Mesenchymal stem cell (in vitro differentiated cells and primary cell): ENCODE data around the gene PANK2.
"Not testable (repeated sequence)": the region's sequence is repeated elsewhere in the genome, so short reads cannot be mapped to it uniquely, and the experiment has no call there.

Experiments
- DNase-seq: peaks from one replicate; pipeline ENCODE4 v3.0.0-alpha.2; 2013
- H2AFZ ChIP-seq: one replicate; pipeline ENCODE4 v1.6.1; 2013; ENCODE audit warnings: low read depth, mild to moderate bottlenecking, control low read depth, inconsistent platforms, low read length, moderate library complexity
- H2AK5ac ChIP-seq: 2 replicates; pipeline ENCODE4 v1.6.1; 2013; ENCODE audit warnings: low read length, moderate library complexity, mild to moderate bottlenecking, inconsistent platforms; ENCODE audit not compliant: severe bottlenecking
- H2BK120ac ChIP-seq: one replicate; pipeline ENCODE4 v1.6.1; 2013; ENCODE audit warnings: low read depth, mild to moderate bottlenecking, inconsistent platforms, low read length, moderate library complexity
- H2BK12ac ChIP-seq, 2 experiments: one replicate each; pipeline ENCODE4 v1.6.1; 2013; ENCODE audit warnings: inconsistent platforms in 2 of 2, low read length in 2 of 2, mild to moderate bottlenecking in 2 of 2, moderate library complexity in 2 of 2, control low read depth in 1 of 2
- H2BK15ac ChIP-seq: one replicate; pipeline ENCODE4 v1.6.1; 2013; ENCODE audit warnings: mild to moderate bottlenecking, low read depth, inconsistent platforms; ENCODE audit not compliant: poor library complexity, severe bottlenecking
- H2BK5ac ChIP-seq: 2 replicates; pipeline ENCODE4 v1.6.1; 2013; ENCODE audit warnings: low read depth, mild to moderate bottlenecking, low read length, control low read depth, inconsistent platforms; ENCODE audit not compliant: poor library complexity, severe bottlenecking
- H3K14ac ChIP-seq, 2 experiments: one replicate each; pipeline ENCODE4 v1.6.1; 2013; ENCODE audit warnings: inconsistent platforms in 2 of 2, low read length in 2 of 2, control low read depth in 1 of 2, mild to moderate bottlenecking in 1 of 2, moderate library complexity in 1 of 2
- H3K18ac ChIP-seq, 2 experiments: one replicate each; pipeline ENCODE4 v1.6.1; 2013; ENCODE audit warnings: inconsistent platforms in 2 of 2, low read length in 2 of 2, control low read depth in 1 of 2, low read depth in 1 of 2, mild to moderate bottlenecking in 1 of 2
- H3K23ac ChIP-seq, 2 experiments: one replicate each; pipeline ENCODE4 v1.6.1; 2013; ENCODE audit warnings: inconsistent platforms in 2 of 2, low read length in 2 of 2, mild to moderate bottlenecking in 2 of 2, moderate library complexity in 2 of 2, control low read depth in 1 of 2
- H3K27ac ChIP-seq: 2 replicates; pipeline ENCODE4 v1.5.1; 2013; ENCODE audit warnings: mild to moderate bottlenecking, moderate library complexity, low read length, control low read depth, inconsistent platforms; ENCODE audit not compliant: poor library complexity, severe bottlenecking
- H3K27me3 ChIP-seq, 2 experiments: 2 replicates each; pipeline versions ENCODE4 v1.6.1 to v1.7.0; 2013; ENCODE audit warnings: low read length in 2 of 2, mild to moderate bottlenecking in 2 of 2, moderate library complexity in 2 of 2, control low read depth in 1 of 2, inconsistent platforms in 1 of 2; ENCODE audit not compliant: control insufficient read depth in 1 of 2, insufficient read depth in 1 of 2
- H3K36me3 ChIP-seq, 2 experiments: 2 replicates each; pipeline versions ENCODE4 v1.6.1 to v1.7.0; 2013; ENCODE audit warnings: low read length in 2 of 2, control low read depth in 1 of 2, inconsistent platforms in 1 of 2, low read depth in 1 of 2, mild to moderate bottlenecking in 1 of 2; ENCODE audit not compliant: insufficient read depth in 2 of 2, control insufficient read depth in 1 of 2
- H3K4ac ChIP-seq, 2 experiments: one replicate each; pipeline ENCODE4 v1.6.1; 2013; ENCODE audit warnings: inconsistent platforms in 2 of 2, low read length in 2 of 2, mild to moderate bottlenecking in 2 of 2, moderate library complexity in 2 of 2, control low read depth in 1 of 2, low read depth in 1 of 2
- H3K4me1 ChIP-seq: 2 replicates; pipeline ENCODE4 v1.6.1; 2013; ENCODE audit warnings: low read depth, low read length, control low read depth; ENCODE audit not compliant: control insufficient read depth, insufficient read depth
- H3K4me2 ChIP-seq: 2 replicates; pipeline ENCODE4 v1.6.1; 2013; ENCODE audit warnings: low read length, mild to moderate bottlenecking, inconsistent platforms; ENCODE audit not compliant: poor library complexity, severe bottlenecking
- H3K4me3 ChIP-seq, 2 experiments: 2 replicates each; pipeline versions ENCODE4 v1.5.1 to v1.7.0; 2013; ENCODE audit warnings: low read length in 2 of 2, mild to moderate bottlenecking in 2 of 2, control low read depth in 1 of 2, low read depth in 1 of 2; ENCODE audit not compliant: insufficient read depth in 1 of 2
- H3K79me1 ChIP-seq: replicated peaks from 2 replicates; pipeline ENCODE4 v1.6.1; 2013; ENCODE audit warnings: mild to moderate bottlenecking, control low read depth, low read length, inconsistent platforms; ENCODE audit not compliant: poor library complexity, severe bottlenecking
- H3K9ac ChIP-seq: 2 replicates; pipeline ENCODE4 v1.7.0; 2013; ENCODE audit warnings: mild to moderate bottlenecking, low read length, moderate library complexity
- H3K9me3 ChIP-seq: 2 replicates; pipeline ENCODE4 v1.7.0; 2013; ENCODE audit warnings: mild to moderate bottlenecking, low read length; ENCODE audit not compliant: control insufficient read depth
- H4K8ac ChIP-seq: one replicate; pipeline ENCODE4 v1.6.1; 2013; ENCODE audit warnings: inconsistent platforms, mild to moderate bottlenecking, low read length, moderate library complexity
- H4K91ac ChIP-seq: one replicate; pipeline ENCODE4 v1.6.1; 2013; ENCODE audit warnings: mild to moderate bottlenecking, low read length, inconsistent platforms
- WGBS: methylation state at CpG from one replicate; pipeline ENCODE4 v1.1.7; 2013; ENCODE audit warnings: mixed read lengths; 5-methylcytosine and 5-hydroxymethylcytosine counted together

PANK2 gene

DNA sequence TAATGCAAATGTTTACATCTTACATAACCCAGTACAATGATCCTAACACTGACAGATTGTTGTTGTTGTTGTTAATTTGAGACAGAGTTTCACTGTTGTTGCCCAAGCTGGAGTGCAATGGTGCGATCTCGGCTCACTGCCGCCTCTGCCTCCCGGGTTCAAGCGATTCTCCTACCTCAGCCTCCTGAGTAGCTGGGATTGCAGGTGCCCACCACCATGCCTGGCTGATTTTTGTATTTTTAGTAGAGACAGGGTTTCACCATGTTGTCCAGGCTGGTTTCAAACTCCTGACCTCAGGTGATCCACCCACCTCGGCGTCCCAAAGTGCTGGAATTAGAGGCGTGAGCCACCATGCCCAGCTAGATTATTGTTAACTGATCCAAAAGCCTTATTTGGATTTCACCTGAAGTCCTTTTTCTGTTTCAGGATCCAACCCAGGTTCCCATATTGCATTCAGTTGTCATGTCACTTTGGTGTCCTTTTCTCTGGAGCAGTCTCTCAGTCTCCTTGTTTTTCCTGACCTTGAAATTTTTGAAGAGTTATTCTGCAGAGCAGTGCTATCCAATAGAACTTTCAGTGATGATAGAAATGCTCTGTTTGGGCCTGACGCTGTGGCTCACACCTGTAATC is 45.1 kb upstream of the PANK2 start:
- peaks cover 18% of the 10 kb centered on the region for H3K4me1 ChIP-seq
- not testable (repeated sequence) for H3K14ac ChIP-seq, H3K36me3 ChIP-seq, DNase-seq, H3K27me3 ChIP-seq, H3K18ac ChIP-seq, H3K4ac ChIP-seq, H2BK120ac ChIP-seq, H3K79me1 ChIP-seq, H2BK15ac ChIP-seq, H2BK5ac ChIP-seq, H3K27ac ChIP-seq, H2BK12ac ChIP-seq, H3K4me2 ChIP-seq, H4K8ac ChIP-seq, H2AK5ac ChIP-seq, H2AFZ ChIP-seq, H3K23ac ChIP-seq, H4K91ac ChIP-seq, H3K4me3 ChIP-seq, H3K9me3 ChIP-seq
- H3K9ac ChIP-seq, result peak overlapping the region; percentile 72
- 96% methylated on average over 9 of the region's 9 CpGs for WGBS

DNA sequence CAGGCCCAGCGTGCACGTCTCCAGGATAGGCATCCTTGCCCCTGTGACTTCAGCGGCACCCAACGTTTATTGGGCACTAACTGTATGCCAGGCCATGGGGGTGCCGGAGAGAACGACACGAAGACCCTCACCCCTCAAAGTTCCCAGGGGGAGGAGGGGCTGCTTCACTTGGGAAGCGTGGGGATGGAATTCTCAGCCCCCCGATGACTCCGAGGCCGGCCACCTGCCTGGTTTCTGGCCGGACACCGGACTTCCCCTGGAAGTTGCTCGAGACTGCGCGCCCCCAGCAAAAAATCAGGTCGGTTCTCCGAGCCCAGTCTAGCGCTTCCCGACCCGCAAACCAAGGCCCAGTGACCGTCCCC is 42.8 kb upstream of the PANK2 start:
- Histone ChIP-seq H3K4me2 (peak overlapping the region; percentile 85), H2BK120ac (peak overlapping the region; percentile 29), H3K36me3 (peaks cover 5 to 13% of the 10 kb centered on the region in 2 experiments), H4K91ac (peak overlapping the region; percentile 65), H3K4me1 (peaks cover 18% of the 10 kb centered on the region), H3K14ac (peak overlapping the region in 1 of 2 experiments; percentile 96), H3K18ac (peak overlapping the region; percentile 60 to 90), H3K4ac (peak overlapping the region; percentile 83 to 90), H2AFZ (peak overlapping the region; percentile 1), H3K9ac (peak overlapping the region; percentile 96), H2BK12ac (peak overlapping the region; percentile 0 to 69), H2BK15ac (no peak overlapping the region), H3K23ac (no peak overlapping the region), H2BK5ac (no peak overlapping the region), H3K27me3 (no peaks in the 10 kb centered on the region), H2AK5ac (peak overlapping the region; percentile 7), H4K8ac (peak overlapping the region; percentile 95), H3K4me3 (peak overlapping the region; percentile 90 to 95), H3K27ac (peak overlapping the region; percentile 48), H3K79me1 (peaks cover 10% of the 10 kb centered on the region), H3K9me3 (no peaks in the 10 kb centered on the region)
- WGBS, result 2% methylated on average over 22 of the region's 22 CpGs
- no peak for DNase-seq

DNA sequence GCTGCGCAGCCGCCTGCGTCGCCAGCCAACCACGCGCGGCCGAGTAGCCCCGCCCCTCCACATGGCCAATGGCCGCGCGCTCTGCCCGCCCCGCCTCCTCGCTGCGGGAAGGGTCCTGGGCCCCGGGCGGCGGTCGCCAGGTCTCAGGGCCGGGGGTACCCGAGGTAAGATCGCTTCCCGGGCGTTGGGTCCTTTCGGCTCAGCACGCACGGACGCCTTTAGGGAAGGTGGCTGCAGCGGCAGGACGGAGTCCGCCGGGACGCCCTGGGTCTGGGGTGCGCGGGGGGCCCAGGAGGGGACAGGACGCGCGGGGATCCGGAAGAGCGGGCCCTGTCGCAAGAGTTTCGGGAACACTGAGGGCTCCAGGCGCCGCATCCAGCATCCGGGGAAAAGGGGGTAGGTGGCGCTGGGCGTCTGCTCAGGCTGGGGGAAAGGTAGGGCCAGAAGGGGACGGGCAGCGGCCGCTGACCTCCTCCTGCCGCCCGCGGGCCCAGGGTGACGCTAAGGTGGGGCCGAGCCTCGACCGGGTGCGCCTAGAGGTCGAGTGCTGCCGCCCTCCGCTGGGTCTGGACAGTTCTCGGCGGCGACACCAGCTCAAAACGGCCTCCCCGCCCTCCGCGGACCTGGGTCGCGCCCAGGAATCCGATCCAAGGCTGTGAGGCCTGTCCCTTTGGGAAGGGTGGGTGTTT is 42.3 kb upstream of the PANK2 start, which contains the start of gene MAVS:
MAVS (plus strand) TSS at position 95 of the 689 bp plus-strand sequence. CDS start 7,791 bp downstream, outside the sequence.
- peak within 1 kb of the TSS; percentile 61 to 69 for H2BK12ac ChIP-seq
- H3K9me3 ChIP-seq, result no peaks in the 10 kb centered on the region
- WGBS, result under 1% methylated on average over 72 of the region's 72 CpGs
- peak within 1 kb of the TSS; percentile 90 to 95 for H3K4me3 ChIP-seq
- peak within 1 kb of the TSS; percentile 95 for H4K8ac ChIP-seq
- H2BK15ac ChIP-seq, result peak within 1 kb of the TSS; percentile 44
- H2BK120ac ChIP-seq, result peak within 1 kb of the TSS; percentile 54
- peak within 1 kb of the TSS; percentile 48 for H3K27ac ChIP-seq
- H3K23ac ChIP-seq, result peak within 1 kb of the TSS in 1 of 2 experiments; percentile 63
- peak within 1 kb of the TSS; percentile 8 for H2AK5ac ChIP-seq
- H3K36me3 ChIP-seq, result peaks cover 5 to 16% of the 10 kb centered on the region in 2 experiments
- H3K4me1 ChIP-seq, result peaks cover 18% of the 10 kb centered on the region
- H2AFZ ChIP-seq, result peak within 1 kb of the TSS; percentile 72
- peak within 1 kb of the TSS; percentile 4 for H2BK5ac ChIP-seq
- peak within 1 kb of the TSS; percentile 88 to 96 for H3K18ac ChIP-seq
- peak within 1 kb of the TSS; percentile 93 for H4K91ac ChIP-seq
- DNase-seq, result peak; percentile 86
- H3K4ac ChIP-seq, result peak within 1 kb of the TSS; percentile 90 to 96
- H3K14ac ChIP-seq, result peak within 1 kb of the TSS in 1 of 2 experiments; percentile 96
- H3K79me1 ChIP-seq, result peaks cover 12% of the 10 kb centered on the region
- no peaks in the 10 kb centered on the region for H3K27me3 ChIP-seq
- peak within 1 kb of the TSS; percentile 85 for H3K4me2 ChIP-seq
- peak within 1 kb of the TSS; percentile 96 for H3K9ac ChIP-seq

DNA sequence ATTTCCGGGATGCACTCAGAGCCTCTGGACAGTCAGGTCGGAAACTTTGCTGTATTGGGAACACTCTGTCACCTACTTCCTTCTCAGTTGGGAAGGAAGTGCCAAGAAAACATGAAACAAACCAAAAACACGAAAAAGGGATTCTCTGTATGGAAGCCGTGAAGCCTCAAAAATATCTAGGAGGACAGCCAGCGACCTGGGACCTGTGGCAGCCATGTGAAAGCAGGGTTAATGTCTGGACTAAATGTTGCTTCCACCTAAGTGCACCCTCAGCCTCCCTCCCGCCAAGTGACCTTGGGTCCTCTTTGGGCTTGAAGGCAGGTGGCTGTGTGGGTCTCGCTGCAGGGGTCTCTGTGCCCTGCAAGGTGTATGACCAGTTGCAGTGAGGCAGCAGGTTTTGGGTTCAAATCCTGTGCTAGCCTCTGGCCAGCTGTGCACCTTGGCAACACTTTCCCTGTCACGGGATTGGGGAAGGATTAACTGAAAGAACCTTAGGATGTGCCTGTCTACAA is 41.7 kb upstream of the PANK2 start:
- peak overlapping the region; percentile 81 for H4K8ac ChIP-seq
- no peak overlapping the region for H3K27ac ChIP-seq
- peak overlapping the region; percentile 93 for H4K91ac ChIP-seq
- H3K4me3 ChIP-seq, result peak overlapping the region; percentile 90 to 95
- H2BK120ac ChIP-seq, result no peak overlapping the region
- peaks cover 7 to 19% of the 10 kb centered on the region in 2 experiments for H3K36me3 ChIP-seq
- H2AK5ac ChIP-seq, result peak overlapping the region; percentile 8
- peak overlapping the region in 1 of 2 experiments; percentile 88 for H3K18ac ChIP-seq
- DNase-seq, result no peak
- no peaks in the 10 kb centered on the region for H3K9me3 ChIP-seq
- H3K14ac ChIP-seq, result peak overlapping the region in 1 of 2 experiments; percentile 95
- H3K9ac ChIP-seq, result peak overlapping the region; percentile 96
- 46% methylated on average over 8 of the region's 8 CpGs for WGBS
- peak overlapping the region; percentile 78 to 96 for H3K4ac ChIP-seq
- H3K4me2 ChIP-seq, result peak overlapping the region; percentile 74
- no peak overlapping the region for H2BK5ac ChIP-seq
- no peaks in the 10 kb centered on the region for H3K27me3 ChIP-seq
- H3K4me1 ChIP-seq, result peaks cover 18% of the 10 kb centered on the region
- peak overlapping the region; percentile 72 for H2AFZ ChIP-seq
- H2BK15ac ChIP-seq, result no peak overlapping the region
- peak overlapping the region in 1 of 2 experiments; percentile 63 for H3K23ac ChIP-seq
- no peak overlapping the region for H2BK12ac ChIP-seq
- peaks cover 14% of the 10 kb centered on the region for H3K79me1 ChIP-seq
